ENCODE measurements around the gene MEF2A. TPM values are rescaled to one million over a fixed set of nuclear protein-coding genes. Genes with fewer than 3 reads are reported as not detected.

MEF2A gene
- total and polyA plus RNA-seq, 10 of the 15 experiments (the other 5 are each of a cell fraction or from before 2014, with no cell fraction given): 7.2 to 46.7 (median 35.9) TPM

GRCh38 chr15:99744142-99744541, 178.4 kb downstream of the MEF2A start:
- intact Hi-C loops (cut with micrococcal nuclease; ENCODE audit: unreplicated experiment) (no loop called here), in situ Hi-C loops (cut with MboI) (loop anchor here (25.0 kb wide), 1 partner anchor 632 kb away; the partner anchor contains the start of gene SYNM)
- no peaks in the 10 kb centered on the region for H3K36me3 ChIP-seq (ENCODE audit: control insufficient read depth in 2 of 2, insufficient read depth in 2 of 2, low read length in 1 of 2)
- H3K27me3 ChIP-seq (replicated peaks in 1 of 2; ENCODE audit: control insufficient read depth in 2 of 2, insufficient read depth in 2 of 2, low read length in 1 of 2): no peaks in the 10 kb centered on the region
- no peaks in the 10 kb centered on the region for H3K79me2 ChIP-seq (ENCODE audit: control insufficient read depth, insufficient read depth, low read length)
- H4K20me1 ChIP-seq (ENCODE audit: control insufficient read depth, insufficient read depth): no peaks in the 10 kb centered on the region
- H3K9ac ChIP-seq (ENCODE audit: control insufficient read depth, insufficient read depth, low read length): no peak overlapping the region
- no peak overlapping the region for H3K4me3 ChIP-seq
- no peak overlapping the region for H3K27ac ChIP-seq (ENCODE audit: control insufficient read depth, insufficient read depth)
- no peaks in the 10 kb centered on the region for H3K9me3 ChIP-seq (replicated peaks; ENCODE audit: control insufficient read depth, insufficient read depth, low read length)
- WGBS (ENCODE audit: insufficient coverage, insufficient replicate concordance, low lambda C conversion rate, missing lambda C conversion rate): 67% methylated on average over 7 of the region's 7 CpGs
- FAIRE-seq (no peak), ATAC-seq (peak; percentile 39; the same call in 1 of the 3 replicates), DNase-seq (ENCODE audit: low read depth, low spot score) (no peak)
- ChIA-PET SMC1A (ENCODE audit: uncharacterized antibody, unreplicated experiment) (interaction anchor here (0.6 kb wide), 1 partner anchor 75 kb away, joined by 3 read pairs; no protein-coding TSS in a partner anchor), RAD21 (ENCODE audit: unreplicated experiment) (no interaction called here), POLR2A (no interaction called here), CTCF (no interaction called here)
- TF ChIP-seq, protein P1, sequence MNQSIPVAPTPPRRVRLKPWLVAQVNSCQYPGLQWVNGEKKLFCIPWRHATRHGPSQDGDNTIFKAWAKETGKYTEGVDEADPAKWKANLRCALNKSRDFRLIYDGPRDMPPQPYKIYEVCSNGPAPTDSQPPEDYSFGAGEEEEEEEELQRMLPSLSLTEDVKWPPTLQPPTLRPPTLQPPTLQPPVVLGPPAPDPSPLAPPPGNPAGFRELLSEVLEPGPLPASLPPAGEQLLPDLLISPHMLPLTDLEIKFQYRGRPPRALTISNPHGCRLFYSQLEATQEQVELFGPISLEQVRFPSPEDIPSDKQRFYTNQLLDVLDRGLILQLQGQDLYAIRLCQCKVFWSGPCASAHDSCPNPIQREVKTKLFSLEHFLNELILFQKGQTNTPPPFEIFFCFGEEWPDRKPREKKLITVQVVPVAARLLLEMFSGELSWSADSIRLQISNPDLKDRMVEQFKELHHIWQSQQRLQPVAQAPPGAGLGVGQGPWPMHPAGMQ (IDR thresholded peaks at IDR 0.05; ENCODE audit: borderline replicate concordance): no peak
- TF ChIP-seq, protein P2, sequence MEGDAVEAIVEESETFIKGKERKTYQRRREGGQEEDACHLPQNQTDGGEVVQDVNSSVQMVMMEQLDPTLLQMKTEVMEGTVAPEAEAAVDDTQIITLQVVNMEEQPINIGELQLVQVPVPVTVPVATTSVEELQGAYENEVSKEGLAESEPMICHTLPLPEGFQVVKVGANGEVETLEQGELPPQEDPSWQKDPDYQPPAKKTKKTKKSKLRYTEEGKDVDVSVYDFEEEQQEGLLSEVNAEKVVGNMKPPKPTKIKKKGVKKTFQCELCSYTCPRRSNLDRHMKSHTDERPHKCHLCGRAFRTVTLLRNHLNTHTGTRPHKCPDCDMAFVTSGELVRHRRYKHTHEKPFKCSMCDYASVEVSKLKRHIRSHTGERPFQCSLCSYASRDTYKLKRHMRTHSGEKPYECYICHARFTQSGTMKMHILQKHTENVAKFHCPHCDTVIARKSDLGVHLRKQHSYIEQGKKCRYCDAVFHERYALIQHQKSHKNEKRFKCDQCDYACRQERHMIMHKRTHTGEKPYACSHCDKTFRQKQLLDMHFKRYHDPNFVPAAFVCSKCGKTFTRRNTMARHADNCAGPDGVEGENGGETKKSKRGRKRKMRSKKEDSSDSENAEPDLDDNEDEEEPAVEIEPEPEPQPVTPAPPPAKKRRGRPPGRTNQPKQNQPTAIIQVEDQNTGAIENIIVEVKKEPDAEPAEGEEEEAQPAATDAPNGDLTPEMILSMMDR (IDR thresholded peaks at IDR 0.05 in 2 of 3, conservative IDR thresholded peaks at IDR 0.05 in 1 of 3; ENCODE audit: control insufficient read depth in 2 of 3, extremely low read depth in 1 of 3, insufficient read depth in 1 of 3, low read depth in 3 of 3, low read length in 3 of 3): peak in 2 of 3 experiments; percentile 1 to 17; a peak in 2 of 6 replicates
- BruUV-seq (replicated peaks): no TSS peak
- H3K4me1 ChIP-seq (ENCODE audit: control insufficient read depth, insufficient read depth, low read length): no peaks in the 10 kb centered on the region; the same call in 1 of the 2 replicates
- H2AFZ ChIP-seq (ENCODE audit: control insufficient read depth, low read depth, low read length): no peak overlapping the region
- no peak overlapping the region for H3K4me2 ChIP-seq (ENCODE audit: control insufficient read depth, insufficient read depth)
